Measurements from ENCODE around the gene FAM83F. TPM values are rescaled to one million over a fixed set of nuclear protein-coding genes. Genes with fewer than 3 reads are reported as not detected.

Gene FAM83F
- total and polyA plus RNA-seq, 10 of the 15 experiments (the other 5 are each of a cell fraction or from before 2014, with no cell fraction given) = 0.01 to 0.05 (median 0.01) TPM; not detected in 7

DNA sequence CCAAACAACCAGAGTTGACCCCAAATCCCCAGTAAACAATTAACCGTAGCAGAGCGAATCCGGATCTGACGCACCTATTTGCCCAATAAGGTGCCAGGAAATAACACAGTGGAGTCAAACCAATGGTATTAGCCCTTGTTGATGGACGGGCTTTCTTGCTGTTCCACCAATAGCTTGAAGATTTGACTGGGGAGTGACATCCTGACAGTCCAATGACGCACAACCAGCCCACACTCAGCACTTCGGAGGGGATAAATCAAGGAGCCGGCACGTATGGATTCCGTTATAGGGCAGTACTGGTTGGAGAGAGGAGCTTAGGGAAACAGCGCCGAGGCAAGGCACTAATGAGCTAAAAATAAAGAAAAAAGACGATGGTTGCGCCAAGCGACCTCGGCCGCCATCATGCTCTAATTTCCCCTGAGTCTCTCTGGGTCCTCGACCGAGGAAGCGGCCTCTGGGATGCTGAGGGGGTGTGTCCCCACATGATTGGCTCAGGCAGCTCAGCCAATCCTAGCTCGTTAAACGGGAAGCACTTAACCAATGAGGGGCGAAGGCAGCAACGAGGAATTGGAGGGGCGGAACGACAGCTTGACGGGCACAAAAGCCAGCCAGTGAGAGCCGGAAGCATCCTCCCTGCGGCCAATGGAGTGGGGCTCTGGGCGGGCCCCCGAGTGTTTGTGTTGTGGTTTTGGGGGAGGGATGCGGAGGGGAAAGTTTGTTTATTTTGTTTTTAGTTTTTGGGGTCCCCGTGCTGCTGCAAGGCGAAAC lies 49.5 kb downstream of the FAM83F start (continued):
- TF ChIP-seq POLR2AphosphoS2 (IDR thresholded peaks at IDR 0.05; ENCODE audit: low read depth, low read length) (peak; percentile 66; the same call in 1 of the 2 replicates), RUNX3 (IDR thresholded peaks at IDR 0.05; ENCODE audit: low read length) (peak; percentile 94), ZBED1 (IDR thresholded peaks at IDR 0.05; ENCODE audit: borderline replicate concordance) (no peak), ZNF207 (IDR thresholded peaks at IDR 0.05; ENCODE audit: borderline replicate concordance) (peak; percentile 65; the same call in 1 of the 2 replicates)

DNA sequence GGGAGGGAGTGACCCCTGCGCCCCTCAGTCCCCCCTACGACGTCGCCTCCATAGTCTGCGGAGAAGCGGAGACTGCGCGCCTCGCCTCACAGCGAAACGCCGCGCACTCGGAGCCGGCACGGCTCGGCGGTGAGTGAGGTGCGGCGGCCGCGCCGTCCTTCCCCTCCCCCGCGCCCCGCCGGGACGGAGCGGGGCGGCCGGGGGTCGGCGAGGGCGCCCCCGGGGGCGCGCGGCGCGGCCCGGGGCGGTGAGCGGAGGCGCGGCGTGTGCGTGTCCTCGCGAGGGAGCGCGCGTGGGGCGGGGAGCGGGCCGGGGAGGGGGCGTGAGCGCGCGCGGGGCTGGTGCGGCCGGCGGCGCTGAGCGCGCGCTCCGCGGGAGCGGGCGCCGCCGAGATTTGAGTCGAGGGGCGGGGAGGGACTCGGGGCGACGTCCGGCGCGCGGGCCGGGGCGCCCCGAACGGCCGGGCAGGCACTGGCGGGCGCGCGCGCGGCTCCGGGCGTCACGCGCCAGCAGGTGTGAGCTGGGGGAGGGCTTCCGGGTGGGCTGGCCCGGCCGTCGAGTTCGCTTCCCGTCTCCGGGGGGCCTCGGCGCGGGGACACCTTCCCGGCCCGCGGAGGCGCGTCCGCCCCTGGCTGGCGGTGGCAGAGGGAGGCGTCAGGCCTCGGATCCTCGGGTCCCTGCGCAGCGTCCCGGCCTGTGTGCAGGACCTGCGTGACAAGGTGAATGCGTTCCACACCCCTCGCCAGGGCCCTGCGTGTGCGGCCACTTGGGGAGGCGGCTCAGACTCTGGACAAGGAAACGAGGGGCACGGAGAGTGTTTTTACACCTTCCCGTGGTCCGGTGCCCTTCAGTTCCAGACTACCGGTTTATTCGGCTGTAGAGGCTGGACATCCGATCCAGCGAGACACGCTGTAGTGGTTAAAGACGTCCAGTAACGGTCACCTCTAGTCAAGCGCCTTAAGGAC lies 50.4 kb downstream of the FAM83F start:
- no peaks in the 10 kb centered on the region for H3K36me3 ChIP-seq (ENCODE audit: control insufficient read depth in 2 of 2, insufficient read depth in 2 of 2, low read length in 1 of 2)
- CTCF ChIA-PET = interaction anchor here (0.7 to 2.3 kb wide), 13 partner anchors 9 to 730 kb away, joined by 3 to 26 read pairs (median 5); partner anchors contain the start of genes ADSL, RPS19BP1 and TNRC6B
- H3K9me3 ChIP-seq (replicated peaks; ENCODE audit: control insufficient read depth, insufficient read depth, low read length) = no peaks in the 10 kb centered on the region
- peak overlapping the region; percentile 85 for H3K4me3 ChIP-seq
- FAIRE-seq = no peak
- RAD21 ChIA-PET (ENCODE audit: unreplicated experiment) = interaction anchor here (0.8 to 2.4 kb wide), 17 partner anchors 8 to 525 kb away, joined by 3 to 45 read pairs (median 6); partner anchors contain the start of genes ADSL, ATF4 and TNRC6B
- H3K79me2 ChIP-seq (ENCODE audit: control insufficient read depth, insufficient read depth, low read length) = peaks cover 5% of the 10 kb centered on the region
- H3K27ac ChIP-seq (ENCODE audit: control insufficient read depth, insufficient read depth) = peak overlapping the region; percentile 81
- H3K27me3 ChIP-seq (replicated peaks in 1 of 2; ENCODE audit: control insufficient read depth in 2 of 2, insufficient read depth in 2 of 2, low read length in 1 of 2) = 0 out of 4 replicates have a peak, but pooled peaks cover 0 to 1% of the 10 kb centered on the region in 2 experiments
- POLR2A ChIA-PET = interaction anchor here (0.5 to 2.0 kb wide), 14 partner anchors 8 to 896 kb away, joined by 3 to 28 read pairs (median 6); partner anchors contain the start of genes ADSL, RPL3, RPS19BP1 and TNRC6B
- H3K9ac ChIP-seq (ENCODE audit: control insufficient read depth, insufficient read depth, low read length) = peak overlapping the region; percentile 71
- no peaks in the 10 kb centered on the region for H4K20me1 ChIP-seq (ENCODE audit: control insufficient read depth, insufficient read depth)
- WGBS (ENCODE audit: insufficient coverage, insufficient replicate concordance, low lambda C conversion rate, missing lambda C conversion rate) = 3% methylated on average over 52 of the region's 138 CpGs
- BruUV-seq (replicated peaks) = no TSS peak
- peak overlapping the region; percentile 48 for H3K4me2 ChIP-seq (ENCODE audit: control insufficient read depth, insufficient read depth)
- peak; percentile 15 for ATAC-seq
- H3K4me1 ChIP-seq (ENCODE audit: control insufficient read depth, insufficient read depth, low read length) = peaks cover 16% of the 10 kb centered on the region
- intact Hi-C loops (cut with micrococcal nuclease; ENCODE audit: unreplicated experiment) (loop anchor here (1.0 to 2.0 kb wide), 2 partner anchors 134 to 301 kb away; partner anchors contain the start of gene ADSL), in situ Hi-C loops (cut with MboI) (loop anchor here (5.0 kb wide), 2 partner anchors 302 to 553 kb away; partner anchors contain the start of gene ADSL)
- SMC1A ChIA-PET (ENCODE audit: uncharacterized antibody, unreplicated experiment) = interaction anchor here (0.7 to 2.0 kb wide), 14 partner anchors 10 to 311 kb away, joined by 3 to 33 read pairs (median 4); partner anchors contain the start of genes ADSL and TNRC6B
- no peak for DNase-seq (ENCODE audit: low read depth, low spot score)
- peak overlapping the region; percentile 76 for H2AFZ ChIP-seq (ENCODE audit: control insufficient read depth, low read depth, low read length)
- TF ChIP-seq PAX5 (IDR thresholded peaks at IDR 0.05; ENCODE audit: borderline replicate concordance, low read depth, low read length) (peak; percentile 72; the same call in 1 of the 2 replicates), SIN3A (IDR thresholded peaks at IDR 0.05; ENCODE audit: low read depth, low read length) (peak; percentile 10; the same call in 1 of the 2 replicates), NR2F1 (conservative IDR thresholded peaks at IDR 0.05) (peak; percentile 23; the same call in 1 of the 2 replicates), TAF1 (IDR thresholded peaks at IDR 0.05; ENCODE audit: borderline replicate concordance, low read depth, low read length) (peak; percentile 40; the same call in 1 of the 2 replicates), IKZF1 (conservative IDR thresholded peaks at IDR 0.05) (peak; percentile 79)
- TF ChIP-seq, protein P1, sequence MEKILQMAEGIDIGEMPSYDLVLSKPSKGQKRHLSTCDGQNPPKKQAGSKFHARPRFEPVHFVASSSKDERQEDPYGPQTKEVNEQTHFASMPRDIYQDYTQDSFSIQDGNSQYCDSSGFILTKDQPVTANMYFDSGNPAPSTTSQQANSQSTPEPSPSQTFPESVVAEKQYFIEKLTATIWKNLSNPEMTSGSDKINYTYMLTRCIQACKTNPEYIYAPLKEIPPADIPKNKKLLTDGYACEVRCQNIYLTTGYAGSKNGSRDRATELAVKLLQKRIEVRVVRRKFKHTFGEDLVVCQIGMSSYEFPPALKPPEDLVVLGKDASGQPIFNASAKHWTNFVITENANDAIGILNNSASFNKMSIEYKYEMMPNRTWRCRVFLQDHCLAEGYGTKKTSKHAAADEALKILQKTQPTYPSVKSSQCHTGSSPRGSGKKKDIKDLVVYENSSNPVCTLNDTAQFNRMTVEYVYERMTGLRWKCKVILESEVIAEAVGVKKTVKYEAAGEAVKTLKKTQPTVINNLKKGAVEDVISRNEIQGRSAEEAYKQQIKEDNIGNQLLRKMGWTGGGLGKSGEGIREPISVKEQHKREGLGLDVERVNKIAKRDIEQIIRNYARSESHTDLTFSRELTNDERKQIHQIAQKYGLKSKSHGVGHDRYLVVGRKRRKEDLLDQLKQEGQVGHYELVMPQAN (conservative IDR thresholded peaks at IDR 0.05) = peak; percentile 92
- TF ChIP-seq, protein P2, sequence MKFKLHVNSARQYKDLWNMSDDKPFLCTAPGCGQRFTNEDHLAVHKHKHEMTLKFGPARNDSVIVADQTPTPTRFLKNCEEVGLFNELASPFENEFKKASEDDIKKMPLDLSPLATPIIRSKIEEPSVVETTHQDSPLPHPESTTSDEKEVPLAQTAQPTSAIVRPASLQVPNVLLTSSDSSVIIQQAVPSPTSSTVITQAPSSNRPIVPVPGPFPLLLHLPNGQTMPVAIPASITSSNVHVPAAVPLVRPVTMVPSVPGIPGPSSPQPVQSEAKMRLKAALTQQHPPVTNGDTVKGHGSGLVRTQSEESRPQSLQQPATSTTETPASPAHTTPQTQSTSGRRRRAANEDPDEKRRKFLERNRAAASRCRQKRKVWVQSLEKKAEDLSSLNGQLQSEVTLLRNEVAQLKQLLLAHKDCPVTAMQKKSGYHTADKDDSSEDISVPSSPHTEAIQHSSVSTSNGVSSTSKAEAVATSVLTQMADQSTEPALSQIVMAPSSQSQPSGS (IDR thresholded peaks at IDR 0.05; ENCODE audit: low read length) = no peak

All from GM12878 (cell line).